GM19372 (cell line): ENCODE measurements around the gene ADSL.
"Not testable (repeated sequence)": the region's sequence is repeated elsewhere in the genome, so short reads cannot be mapped to it uniquely, and the experiment has no call there.

Experiments used
- ATAC-seq: cut with Tn5 transposase; IDR thresholded peaks from one replicate; pipeline ENCODE4 v1.9.1; 2021; ENCODE audit warnings: mild to moderate bottlenecking, low read depth, moderate library complexity; ENCODE audit not compliant: unreplicated experiment

The ADSL gene

GRCh38 chr22:40366068-40366467, 19.8 kb downstream of the ADSL start:
- ATAC-seq = no peak

GRCh38 chr22:40367342-40367741, 21.0 kb downstream of the ADSL start:
- no peak for ATAC-seq

GRCh38 chr22:40368016-40368415, 21.7 kb downstream of the ADSL start:
- no peak for ATAC-seq

GRCh38 chr22:40368836-40369235, 22.5 kb downstream of the ADSL start:
- ATAC-seq = no peak

GRCh38 chr22:40374567-40374966, 28.3 kb downstream of the ADSL start:
- no peak for ATAC-seq

GRCh38 chr22:40376149-40376548, 29.8 kb downstream of the ADSL start:
- no peak for ATAC-seq

- ATAC-seq = no peak
Measured at GRCh38 chr22:40377931-40378330, 31.6 kb downstream of the ADSL start.

- ATAC-seq = not testable (repeated sequence)
Measured at GRCh38 chr22:40378448-40378847, 32.1 kb downstream of the ADSL start.

GRCh38 chr22:40381461-40381860, 35.2 kb downstream of the ADSL start:
- no peak for ATAC-seq

- ATAC-seq = no peak
Measured at GRCh38 chr22:40383905-40384304, 37.6 kb downstream of the ADSL start.

- ATAC-seq = no peak
Measured at GRCh38 chr22:40385036-40385782, 38.9 kb downstream of the ADSL start.

GRCh38 chr22:40387746-40388145, 41.4 kb downstream of the ADSL start:
- ATAC-seq = no peak

GRCh38 chr22:40388231-40388630, 41.9 kb downstream of the ADSL start:
- ATAC-seq = no peak

- no peak for ATAC-seq
Measured at GRCh38 chr22:40391417-40391816, 45.1 kb downstream of the ADSL start.

GRCh38 chr22:40392618-40393017, 46.3 kb downstream of the ADSL start:
- no peak for ATAC-seq

GRCh38 chr22:40394607-40395006, 48.3 kb downstream of the ADSL start:
- no peak for ATAC-seq

- no peak for ATAC-seq
Measured at GRCh38 chr22:40395607-40396006, 49.3 kb downstream of the ADSL start.

GRCh38 chr22:40396882-40397281, 50.6 kb downstream of the ADSL start:
- ATAC-seq = no peak

- ATAC-seq = no peak
Measured at GRCh38 chr22:40397396-40397795, 51.1 kb downstream of the ADSL start.

GRCh38 chr22:40399621-40400020, 53.3 kb downstream of the ADSL start:
- no peak for ATAC-seq

- ATAC-seq = no peak
Measured at GRCh38 chr22:40400159-40400558, 53.9 kb downstream of the ADSL start.

GRCh38 chr22:40401532-40401931, 55.2 kb downstream of the ADSL start:
- no peak for ATAC-seq

GRCh38 chr22:40401981-40402406, 55.7 kb downstream of the ADSL start:
- no peak for ATAC-seq
